Right ventricle myocardium inferior (tissue), 1 donor: ENCODE measurements around the gene RPGRIP1L. TPM values are rescaled to one million over a fixed set of nuclear protein-coding genes. Genes with fewer than 3 reads are reported as not detected.

Experiments
- ATAC-seq: fragments of 200-7000 bp; cut with Tn5 transposase; one replicate; pipeline ENCODE4 v1.9.1; 2020; ENCODE audit warnings: mild to moderate bottlenecking, moderate library complexity
- DNase-seq: peaks from one replicate; pipeline ENCODE4 v3.0.0; 2021; ENCODE audit errors: missing footprints
- intact Hi-C: fragments of 100-400 bp; cut with DNase I; formaldehyde crosslinking; loops from one replicate; pipeline ENCODE4 v1.11.0; 2022
- total RNA-seq: library from RNA; stranded (reverse); fragmentation: NEBNext Ultra II Directional; extraction: Animal tissue kit (Norgen Biotek cat#: 25700); gene quantifications from one replicate; pipeline ENCODE4 v1.2.1, GENCODE V29; 2021
- donor health status: DM: no; HTN: yes; CAD: no; lungs with severe emphysema.

RPGRIP1L gene
- total RNA-seq, 1 donor from 2014 or later, result 2.1 TPM

DNA sequence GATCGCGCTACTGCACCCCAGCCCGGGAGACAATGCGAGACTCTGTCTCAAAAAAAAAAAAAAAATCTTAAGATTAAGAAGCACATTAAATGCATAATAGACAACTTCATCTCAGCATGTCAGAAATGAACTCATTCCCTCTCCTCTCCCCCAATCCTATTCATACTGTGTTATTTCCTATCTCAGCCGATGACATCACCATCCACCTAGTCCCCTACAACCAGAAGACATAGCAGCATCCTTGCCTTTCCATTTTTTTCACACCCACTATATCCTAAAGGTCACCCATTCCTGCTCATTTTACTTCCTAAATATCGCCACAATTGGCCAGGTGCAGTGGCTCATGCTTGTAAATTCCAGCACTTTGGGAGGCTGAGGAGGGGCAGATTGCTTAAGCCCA, 81.3 kb downstream of the RPGRIP1L start:
- no peak for ATAC-seq
- no peak for DNase-seq
- intact Hi-C loops, result no loop called here

DNA sequence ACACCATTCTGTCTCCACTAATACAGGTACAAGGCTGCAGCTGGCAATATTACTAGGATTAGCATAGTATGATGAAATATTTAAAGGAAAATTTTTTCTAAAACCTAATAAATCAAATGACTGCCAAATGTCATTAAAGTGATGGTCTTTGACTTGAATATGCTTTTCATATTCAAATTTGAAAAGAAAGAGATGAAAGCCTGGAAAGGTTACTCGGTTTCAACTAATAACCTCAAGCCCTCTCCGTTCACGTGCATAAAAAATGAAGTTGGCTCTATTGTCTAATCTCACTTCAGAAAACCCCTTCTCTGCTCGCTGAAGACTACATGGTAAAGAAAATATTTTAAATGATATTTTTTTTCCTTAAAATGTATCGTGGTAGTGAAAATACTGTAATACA, 83.2 kb downstream of the RPGRIP1L start:
- intact Hi-C loops, result no loop called here
- ATAC-seq, result no peak
- no peak for DNase-seq

DNA sequence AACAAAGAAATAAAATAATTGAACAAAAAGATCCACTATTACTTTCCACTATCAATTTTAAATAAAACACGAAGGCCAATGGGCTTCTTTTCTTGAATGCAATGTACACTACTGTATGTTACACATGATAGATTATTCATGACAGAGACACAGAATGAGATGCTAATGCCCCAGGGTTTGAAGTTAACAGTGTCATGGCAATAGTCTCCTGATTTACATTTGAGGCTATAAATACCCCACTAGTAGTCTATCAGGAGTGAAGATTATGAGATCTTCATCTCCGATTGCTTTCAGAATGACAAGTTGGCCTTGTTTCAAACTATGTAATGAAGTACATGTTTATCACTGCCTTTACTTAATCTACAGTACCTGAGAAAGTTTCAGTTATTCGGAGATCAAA, 84.4 kb downstream of the RPGRIP1L start:
- ATAC-seq (no peak), DNase-seq (no peak)
- intact Hi-C loops, result no loop called here

DNA sequence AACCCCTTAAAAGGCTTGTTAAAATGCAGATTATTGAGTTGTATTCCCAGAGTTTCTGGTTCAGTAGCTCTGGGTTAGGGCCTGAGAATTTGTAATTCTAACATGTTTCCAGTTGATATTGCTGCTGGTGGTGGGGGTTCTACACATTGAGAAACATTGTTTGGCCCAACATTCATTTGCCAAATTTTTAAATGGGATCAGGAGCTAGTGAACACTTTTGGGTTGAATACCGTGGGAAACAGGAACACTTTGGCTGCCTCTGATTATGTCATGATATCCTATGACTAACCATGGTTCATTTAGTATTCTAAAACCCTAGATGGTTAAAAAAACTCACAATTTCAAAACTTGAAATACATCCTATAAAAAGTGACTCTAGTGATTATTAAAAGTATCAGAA, 89.3 kb downstream of the RPGRIP1L start:
- intact Hi-C loops, result no loop called here
- ATAC-seq (no peak), DNase-seq (no peak)

DNA sequence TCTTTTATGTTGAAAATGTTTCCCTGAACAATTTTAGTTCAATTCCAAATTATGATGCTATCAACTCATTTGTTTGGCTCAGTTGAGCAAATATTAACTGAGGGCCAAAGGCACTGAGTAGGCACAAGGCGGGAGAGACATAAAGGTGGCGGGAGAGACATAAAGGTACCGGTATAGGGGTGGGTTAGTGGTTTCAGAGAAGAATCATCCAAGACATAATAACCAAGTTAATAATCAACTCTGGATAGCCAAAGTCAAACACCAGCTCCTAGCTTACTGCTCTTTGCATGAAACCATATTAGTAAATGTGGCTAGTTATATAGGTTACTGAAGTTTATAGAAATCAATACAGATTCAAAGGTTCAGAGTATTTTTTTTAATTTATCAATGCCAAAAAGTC, 91.7 kb downstream of the RPGRIP1L start:
- DNase-seq, result no peak
- intact Hi-C loops, result no loop called here
- no peak for ATAC-seq

DNA sequence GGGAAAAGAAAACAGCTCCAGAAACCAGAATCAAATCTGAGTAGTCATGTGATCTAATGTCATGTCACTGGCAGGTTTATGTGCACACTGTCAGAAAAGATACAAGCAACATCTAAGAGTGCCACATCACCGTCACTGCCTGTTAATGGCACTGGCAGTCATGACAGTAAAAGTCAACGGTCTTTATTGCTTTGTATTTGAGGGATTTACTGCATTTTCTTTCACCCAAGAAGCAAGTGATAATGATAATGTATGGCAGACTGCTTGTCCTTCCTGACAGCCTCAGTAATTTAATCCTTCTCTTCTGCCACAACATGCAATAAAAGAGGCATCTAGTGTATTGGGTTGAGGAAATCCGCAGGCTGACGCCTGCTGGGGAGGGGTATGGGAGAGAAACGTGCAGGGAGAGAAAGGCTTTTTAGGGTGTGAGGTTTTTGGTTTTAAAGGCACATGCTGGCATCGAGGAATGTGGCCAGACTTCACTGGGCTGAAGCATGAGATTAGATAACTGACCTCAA, 92.4 kb downstream of the RPGRIP1L start:
- DNase-seq (no peak), ATAC-seq (no peak)
- intact Hi-C loops, result no loop called here

DNA sequence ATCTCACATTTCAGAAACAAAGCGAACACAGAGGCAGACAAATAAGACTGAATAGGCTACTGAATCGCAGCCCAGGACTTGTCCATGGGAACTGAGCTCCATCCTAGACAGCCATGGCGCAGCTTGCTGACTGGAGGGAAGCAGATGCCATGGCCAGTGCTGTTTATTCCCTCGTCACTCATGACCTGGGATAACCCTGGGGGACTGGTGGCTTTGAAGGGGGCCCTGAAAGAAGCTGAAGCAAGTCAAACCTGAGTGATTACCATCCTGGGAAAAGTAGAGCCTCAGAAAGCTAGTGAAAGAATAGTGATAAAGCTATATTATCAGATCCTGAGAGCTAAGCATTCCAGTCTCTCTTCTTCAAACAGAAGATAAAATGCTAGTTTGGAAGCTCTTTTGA, 94.1 kb downstream of the RPGRIP1L start:
- intact Hi-C loops, result no loop called here
- no peak for ATAC-seq
- no peak for DNase-seq

DNA sequence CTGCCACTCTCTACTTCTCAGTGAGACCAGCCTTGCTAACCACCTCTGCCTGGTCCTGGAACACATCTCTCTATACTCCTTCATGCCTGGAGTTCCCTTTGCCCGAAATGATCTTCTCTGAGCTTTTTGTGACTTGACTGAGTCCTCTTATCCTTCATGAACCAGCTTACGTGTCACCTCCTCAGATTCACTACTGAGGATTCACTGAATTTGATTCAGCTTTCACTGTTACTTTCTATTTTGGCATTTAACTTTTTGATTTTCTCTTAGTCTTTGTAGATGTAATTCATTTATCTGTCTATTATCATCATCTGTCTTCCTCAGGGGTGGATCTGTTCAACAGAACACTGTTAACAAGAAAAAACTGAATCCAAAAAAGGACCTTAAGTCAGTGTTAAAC, 95.6 kb downstream of the RPGRIP1L start:
- intact Hi-C loops, result no loop called here
- DNase-seq, result no peak
- ATAC-seq, result no peak

DNA sequence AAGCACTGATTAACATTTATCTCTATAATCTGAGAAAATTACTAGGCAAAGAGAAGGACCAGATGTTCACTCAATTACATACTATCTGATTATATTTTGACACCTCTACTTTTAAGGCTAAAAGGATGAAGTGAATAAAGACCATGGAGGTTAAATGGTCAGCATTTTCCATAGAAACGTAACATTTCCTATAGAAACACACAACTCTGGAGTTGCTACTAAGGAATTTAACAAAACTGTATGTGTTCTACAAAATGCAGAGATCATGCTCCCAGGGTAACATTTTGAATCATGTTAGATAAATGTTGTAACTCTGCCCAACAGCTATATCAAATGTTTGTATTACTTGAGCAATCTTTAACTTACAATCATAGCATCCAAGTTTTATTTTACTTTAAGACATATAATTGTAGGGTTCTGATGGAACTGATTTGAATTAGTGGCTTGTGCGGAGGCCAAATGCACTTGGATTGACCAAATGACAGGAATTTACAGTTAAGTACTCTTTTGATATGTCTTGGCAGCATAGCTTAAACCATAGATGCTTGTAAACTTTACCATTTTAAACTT, 97.7 kb downstream of the RPGRIP1L start:
- no peak for ATAC-seq
- intact Hi-C loops, result no loop called here
- DNase-seq, result no peak

DNA sequence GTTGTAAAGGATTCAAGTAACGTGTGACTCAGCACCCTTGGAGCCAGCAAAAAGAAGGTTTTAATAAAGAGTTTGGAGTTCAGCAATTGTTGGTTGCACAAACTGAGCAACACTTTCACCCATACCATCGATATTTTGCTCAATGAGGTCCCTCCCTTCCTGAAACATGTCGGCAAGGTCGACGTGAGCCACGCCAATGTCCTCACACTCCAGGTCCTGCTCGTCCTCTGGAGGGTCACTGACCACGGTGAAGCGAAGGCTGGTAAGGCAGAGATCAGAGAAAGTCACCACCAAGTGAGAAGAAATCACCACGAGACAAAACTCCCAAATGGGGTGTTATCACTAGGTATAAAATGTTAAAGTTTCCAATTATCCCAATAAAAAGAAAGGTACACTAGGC, 98.3 kb downstream of the RPGRIP1L start:
- intact Hi-C loops, result no loop called here
- DNase-seq, result no peak
- no peak for ATAC-seq

DNA sequence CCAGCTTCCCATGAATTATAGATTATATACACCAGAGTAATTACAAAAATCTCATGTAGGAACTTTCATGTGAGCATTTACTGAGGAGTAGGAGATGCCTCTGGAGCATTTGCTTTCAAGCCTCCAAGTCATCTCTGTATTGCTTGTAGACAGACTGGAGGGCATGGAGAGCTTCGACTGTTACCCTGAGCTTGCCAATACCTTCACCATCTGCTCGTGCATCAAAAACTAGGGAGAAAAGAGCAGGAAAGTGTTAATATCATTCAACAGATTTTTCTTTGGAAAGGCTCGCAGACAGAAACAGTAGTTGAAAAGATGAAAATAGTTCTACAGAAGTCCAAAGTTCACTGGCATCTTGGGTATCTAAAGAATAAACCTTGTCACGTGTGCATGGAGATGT, 101.7 kb downstream of the RPGRIP1L start:
- DNase-seq (no peak), ATAC-seq (no peak)
- intact Hi-C loops, result no loop called here

DNA sequence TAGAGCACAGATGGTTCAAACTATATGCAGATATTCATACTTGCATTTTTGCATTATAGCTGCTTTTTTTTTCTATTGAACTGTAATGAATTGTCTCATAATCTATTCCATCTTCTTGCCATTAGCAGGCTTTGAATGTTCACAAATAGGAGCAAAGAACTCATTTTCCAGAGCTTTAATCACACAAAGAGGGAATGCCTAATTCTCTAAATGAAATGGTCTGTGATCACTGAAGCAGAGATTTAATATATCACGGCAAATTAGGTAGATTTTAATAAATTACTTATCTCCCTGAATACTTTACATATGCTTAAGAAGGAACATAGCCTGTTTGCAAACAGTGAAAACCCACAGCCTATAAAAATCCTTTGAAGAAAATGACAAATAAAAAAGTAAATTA, 103.0 kb downstream of the RPGRIP1L start:
- DNase-seq, result no peak
- intact Hi-C loops, result no loop called here
- no peak for ATAC-seq

DNA sequence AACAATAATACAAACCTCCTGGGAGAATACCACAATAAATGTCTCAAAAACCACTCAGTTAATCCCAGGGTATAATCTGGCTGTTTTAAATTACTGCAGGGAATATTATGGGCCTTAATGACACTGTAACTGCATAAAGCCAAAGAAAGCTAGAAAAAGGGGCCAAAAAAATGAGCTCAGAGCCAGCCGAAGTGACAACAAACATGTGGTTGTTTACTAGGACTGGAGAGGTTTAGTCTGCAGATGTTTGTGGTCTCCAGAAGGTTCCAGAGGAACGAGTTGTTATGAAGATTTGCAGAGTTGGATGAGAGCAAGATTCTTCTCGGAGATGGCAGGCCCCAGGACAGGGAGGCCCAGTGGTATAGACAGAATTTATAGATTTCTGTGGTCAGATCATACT, 103.5 kb downstream of the RPGRIP1L start:
- no peak for DNase-seq
- ATAC-seq, result no peak
- intact Hi-C loops, result no loop called here

DNA sequence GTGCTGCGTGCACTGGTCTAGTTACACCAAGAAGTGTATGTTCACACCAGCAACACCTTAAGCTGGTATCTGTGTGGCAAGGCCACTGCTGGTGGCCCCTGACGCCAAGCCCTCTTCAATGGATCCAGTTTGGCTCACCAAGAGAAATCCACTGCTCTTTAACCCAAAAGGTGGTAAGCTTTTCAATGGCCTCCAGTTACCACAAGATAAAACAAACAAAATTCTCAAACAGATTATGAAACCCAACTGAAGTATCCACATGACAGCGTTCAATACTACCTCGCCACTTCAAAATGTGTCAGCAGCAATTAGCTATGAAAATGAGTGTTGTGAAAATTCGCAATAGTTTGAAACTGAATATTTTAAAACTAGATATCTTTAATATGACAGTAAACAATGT, 104.1 kb downstream of the RPGRIP1L start:
- intact Hi-C loops, result no loop called here
- DNase-seq (no peak), ATAC-seq (no peak)

DNA sequence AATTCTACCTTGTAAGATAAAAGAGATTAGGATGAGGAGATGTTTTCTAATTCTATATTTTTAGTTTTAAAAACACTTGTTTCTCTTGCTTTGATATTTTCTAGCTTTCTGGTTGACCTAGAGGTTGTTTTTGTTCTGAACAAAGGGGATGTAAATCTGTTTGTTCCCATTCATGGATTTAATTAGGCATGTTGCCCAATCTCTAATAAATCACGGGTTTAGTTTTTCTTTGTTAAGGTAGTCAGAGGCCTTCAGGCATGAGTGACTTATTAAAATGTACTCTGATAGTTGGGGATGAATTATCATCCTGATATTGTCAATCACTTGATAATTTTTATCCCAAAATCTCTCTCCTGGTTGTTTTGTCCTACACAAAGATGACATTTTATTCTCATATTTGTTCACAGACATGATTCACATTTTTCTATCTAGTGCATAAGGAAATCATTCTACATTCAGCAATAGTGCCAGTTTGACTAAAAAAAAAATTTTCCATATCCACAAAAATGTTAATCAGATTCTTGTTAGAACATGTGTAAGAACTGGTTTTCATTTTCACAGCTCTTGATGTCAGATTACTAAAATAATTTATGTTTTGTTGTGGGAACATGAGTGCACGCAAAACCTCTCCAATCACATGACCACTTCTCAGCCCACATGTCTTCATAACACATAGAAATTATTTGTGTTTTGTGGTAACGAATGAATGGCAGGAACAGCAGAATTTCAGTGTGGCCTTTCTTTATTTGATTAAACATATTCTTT, 105.0 kb downstream of the RPGRIP1L start:
- intact Hi-C loops, result no loop called here
- DNase-seq (no peak), ATAC-seq (no peak)

DNA sequence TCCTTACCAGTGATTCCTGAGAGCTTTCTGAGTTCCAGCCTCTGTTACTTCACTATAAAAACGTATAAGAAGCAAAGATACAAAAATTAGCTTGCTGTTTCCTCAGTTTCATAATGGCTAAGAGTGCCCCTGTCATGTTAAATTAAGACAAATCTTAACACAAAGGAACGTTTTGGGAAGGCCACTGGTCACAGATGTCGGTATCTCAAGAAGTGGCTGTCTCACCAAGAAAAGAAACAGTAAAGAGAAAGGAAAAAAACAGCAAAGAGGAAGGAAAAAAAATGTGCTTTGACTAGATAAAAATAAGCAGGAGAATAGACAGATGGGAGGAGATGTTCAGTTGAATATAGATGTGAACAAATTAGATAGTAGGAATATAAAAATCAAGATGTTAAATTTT, 105.9 kb downstream of the RPGRIP1L start:
- intact Hi-C loops, result no loop called here
- DNase-seq (no peak), ATAC-seq (no peak)

DNA sequence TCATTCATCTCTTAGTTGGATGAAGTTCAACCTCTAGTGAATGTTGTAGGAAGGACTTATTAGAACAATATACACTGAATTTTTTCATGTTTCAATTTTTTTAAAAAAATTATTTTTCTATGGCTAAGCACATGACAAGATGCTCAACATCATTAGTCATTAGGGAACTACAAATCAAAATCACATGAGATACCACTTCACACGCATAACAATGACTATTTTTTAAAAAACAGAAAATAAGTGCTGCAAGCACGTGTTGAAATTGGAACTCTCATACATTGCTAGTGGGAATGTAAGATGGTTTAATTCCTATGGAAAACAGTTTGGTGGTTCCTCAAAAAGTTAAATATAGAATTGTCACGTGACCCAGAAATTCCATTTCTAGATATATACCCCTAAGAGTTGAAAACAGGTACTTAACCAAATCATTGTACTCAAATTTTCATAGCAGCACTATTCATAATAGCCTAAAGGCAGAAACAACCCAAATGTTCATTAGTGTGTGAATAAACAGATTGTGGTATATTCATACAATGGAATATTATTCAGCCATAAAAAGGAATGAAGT, 115.5 kb downstream of the RPGRIP1L start:
- no peak for DNase-seq
- intact Hi-C loops, result no loop called here
- ATAC-seq, result no peak

DNA sequence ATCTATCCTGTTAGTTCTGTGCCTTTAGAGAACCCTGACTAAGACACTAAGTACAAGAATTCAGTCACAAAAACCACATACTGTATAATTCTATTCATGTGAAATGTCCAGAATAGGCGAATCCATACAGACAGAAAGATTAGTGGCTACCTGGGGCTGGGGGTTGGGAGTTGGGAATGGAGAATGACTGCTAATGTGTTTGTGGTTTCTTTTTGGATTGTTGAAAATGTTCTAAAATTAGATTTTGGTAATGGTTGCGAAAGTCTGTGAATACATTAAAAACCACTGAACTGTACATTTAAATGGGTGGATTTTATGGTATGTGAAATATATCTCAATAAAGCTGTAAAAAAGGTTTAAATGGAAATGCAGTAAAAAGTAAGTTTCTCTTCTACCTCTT, 120.3 kb downstream of the RPGRIP1L start:
- ATAC-seq, result no peak
- no peak for DNase-seq
- intact Hi-C loops, result no loop called here

DNA sequence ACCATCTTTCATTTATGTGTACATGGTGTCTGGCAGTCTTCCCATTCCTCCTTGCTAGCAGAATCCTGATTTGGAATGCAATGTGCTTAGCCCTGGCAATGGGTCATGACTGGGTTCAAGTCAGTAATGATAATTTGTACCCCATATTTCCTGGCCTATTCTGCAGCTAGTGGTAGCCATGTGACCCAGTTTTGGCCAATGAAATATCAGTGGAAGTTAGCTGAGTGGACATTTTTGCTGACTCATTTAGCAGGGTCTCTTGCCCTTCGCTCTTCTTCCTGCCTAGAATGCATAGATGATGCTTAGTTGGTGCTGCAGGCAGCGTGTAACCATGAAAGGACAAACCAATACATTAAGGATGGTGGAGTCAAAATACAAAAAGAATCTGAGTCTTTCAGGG, 121.9 kb downstream of the RPGRIP1L start:
- ATAC-seq, result no peak
- intact Hi-C loops, result no loop called here

DNA sequence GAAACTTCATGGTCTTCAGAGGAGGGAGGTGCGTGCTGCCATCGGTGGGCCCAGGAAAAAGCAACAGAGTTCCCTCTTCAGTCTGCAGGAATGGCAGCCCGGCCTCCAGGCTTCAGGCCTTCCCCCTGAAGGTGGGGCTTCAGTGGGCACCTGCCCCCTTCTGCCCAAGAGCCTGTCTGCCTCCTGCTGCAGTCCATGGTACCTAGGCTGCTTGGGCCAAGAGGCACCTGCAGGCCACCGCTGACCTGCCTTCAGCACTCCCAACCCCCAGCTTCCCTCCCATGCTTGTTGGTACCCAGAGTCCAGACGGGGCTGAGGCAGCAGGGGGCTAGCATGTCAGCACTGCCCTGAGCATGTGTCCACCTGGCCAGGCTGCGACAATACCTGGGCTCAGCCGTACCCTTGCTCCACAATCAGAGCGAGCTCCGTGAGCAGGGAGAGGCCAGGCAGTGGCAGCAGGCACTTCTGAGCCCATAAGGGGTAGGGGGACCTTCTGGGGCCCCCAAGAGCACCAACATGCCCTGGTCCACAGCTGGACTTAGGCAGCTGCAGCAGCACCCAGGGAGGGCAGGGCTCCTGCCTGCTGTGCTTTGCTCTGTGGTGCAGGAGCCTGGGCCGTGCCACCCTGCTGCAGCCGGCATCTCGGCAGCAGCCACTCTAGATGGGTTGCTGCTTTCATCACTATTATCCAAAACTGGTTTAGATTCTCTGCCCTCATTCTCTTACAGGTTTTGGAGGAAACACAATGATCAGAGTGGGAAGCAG, 123.4 kb downstream of the RPGRIP1L start:
- ATAC-seq (no peak), DNase-seq (no peak)
- intact Hi-C loops, result no loop called here

More for the DNA sequence above, 121.9 kb downstream of the RPGRIP1L start:
- DNase-seq, result no peak
